WTC11 (cell line): Measurements from ENCODE around the gene CHSY3. TPM values are rescaled to one million over a fixed set of nuclear protein-coding genes. Genes with fewer than 3 reads are reported as not detected.

ENCODE experiments used
- ATAC-seq: fragments of 200-7000 bp; cut with Tn5 transposase; 2 replicates; pipeline ENCODE4 v1.10.0; 2021; ENCODE audit warnings: mild to moderate bottlenecking, moderate library complexity
- CTCF ChIA-PET: fragments of 300-600 bp; sonication (Branson Sonifier 250); formaldehyde crosslinking; loops from one replicate; lab custom pipeline; 2021; ENCODE audit warnings: antibody characterized with exemption; lab: Charles Lee
- POLR2A ChIA-PET: fragments of 350-600 bp; sonication (Branson Sonifier 250); formaldehyde crosslinking; loops from one replicate; lab custom pipeline; 2021; ENCODE audit warnings: antibody characterized with exemption; lab: Charles Lee
- DNase-seq: peaks from one replicate; pipeline ENCODE4 v3.0.0; 2021; ENCODE audit warnings: low spot score
- H3K27ac Mint-ChIP-seq: 2 replicates; pipeline ENCODE4 v1.8.0; 2021; ENCODE audit warnings: mixed read lengths
- H3K27me3 Mint-ChIP-seq: 2 replicates; pipeline ENCODE4 v1.8.0; 2021; ENCODE audit warnings: low read depth, mild to moderate bottlenecking, moderate library complexity, mixed read lengths
- H3K36me3 Mint-ChIP-seq: 2 replicates; pipeline ENCODE4 v1.8.0; 2021; ENCODE audit warnings: mixed read lengths
- H3K4me1 Mint-ChIP-seq: 2 replicates; pipeline ENCODE4 v1.8.0; 2022; ENCODE audit warnings: mixed read lengths
- H3K4me3 Mint-ChIP-seq: 2 replicates; pipeline ENCODE4 v1.8.0; 2021; ENCODE audit warnings: mild to moderate bottlenecking, moderate library complexity, mixed read lengths
- H3K9me3 Mint-ChIP-seq: 2 replicates; pipeline ENCODE4 v1.8.0; 2021; ENCODE audit warnings: mixed read lengths
- E2F1 ChIP-seq: sonication (generic); formaldehyde crosslinking; IDR thresholded peaks from 2 replicates; pipeline ENCODE4 v1.8.0; 2022; ENCODE audit warnings: mild to moderate bottlenecking, missing genetic modification reagents
- IRF2 ChIP-seq: sonication (generic); formaldehyde crosslinking; IDR thresholded peaks from 2 replicates; pipeline ENCODE4 v1.8.0; 2022; ENCODE audit warnings: low read depth, missing genetic modification reagents, borderline replicate concordance
- KAT7 ChIP-seq: sonication (generic); formaldehyde crosslinking; IDR thresholded peaks from 2 replicates; pipeline ENCODE4 v1.8.1; 2023; ENCODE audit warnings: missing genetic modification reagents, mild to moderate bottlenecking, borderline replicate concordance
- MAX ChIP-seq: sonication (generic); formaldehyde crosslinking; IDR thresholded peaks from 2 replicates; pipeline ENCODE4 v1.8.0; 2022; ENCODE audit warnings: mild to moderate bottlenecking, missing genetic modification reagents
- MXD4 ChIP-seq: fragments of 250-450 bp; sonication (Bioruptor Pico); IDR thresholded peaks from 2 replicates; pipeline ENCODE4 v1.8.0; 2021; ENCODE audit warnings: mild to moderate bottlenecking, moderate library complexity, borderline replicate concordance
- NFATC4 ChIP-seq: fragments of 250-450 bp; sonication (Bioruptor Pico); IDR thresholded peaks from 2 replicates; pipeline ENCODE4 v1.9.0; 2021; ENCODE audit warnings: mild to moderate bottlenecking
- NR2C2 ChIP-seq: sonication (generic); formaldehyde crosslinking; IDR thresholded peaks from 2 replicates; pipeline ENCODE4 v1.8.0; 2022; ENCODE audit warnings: mild to moderate bottlenecking, missing genetic modification reagents
- OVOL2 ChIP-seq: fragments of 250-450 bp; sonication (Bioruptor Pico); IDR thresholded peaks from 2 replicates; pipeline ENCODE4 v1.9.0; 2021; ENCODE audit warnings: mild to moderate bottlenecking, borderline replicate concordance
- RELA ChIP-seq: sonication (generic); formaldehyde crosslinking; IDR thresholded peaks from 2 replicates; pipeline ENCODE4 v1.8.1; 2022; ENCODE audit warnings: missing genetic modification reagents, mild to moderate bottlenecking, borderline replicate concordance
- SOX15 ChIP-seq: fragments of 250-450 bp; sonication (Bioruptor Pico); IDR thresholded peaks from 2 replicates; pipeline ENCODE4 v1.9.0; 2021; ENCODE audit warnings: mild to moderate bottlenecking
- TEAD1 ChIP-seq: sonication (generic); formaldehyde crosslinking; IDR thresholded peaks from 2 replicates; pipeline ENCODE4 v1.8.0; 2022; ENCODE audit warnings: mild to moderate bottlenecking, missing genetic modification reagents
- TP53 ChIP-seq: sonication (generic); formaldehyde crosslinking; IDR thresholded peaks from 2 replicates; pipeline ENCODE4 v1.8.1; 2023; ENCODE audit warnings: mild to moderate bottlenecking, missing genetic modification reagents
- USF2 ChIP-seq: sonication (generic); formaldehyde crosslinking; IDR thresholded peaks from 2 replicates; pipeline ENCODE4 v1.8.1; 2023; ENCODE audit warnings: mild to moderate bottlenecking, missing genetic modification reagents, moderate library complexity
- ZBTB21 ChIP-seq: sonication (generic); formaldehyde crosslinking; IDR thresholded peaks from 2 replicates; pipeline ENCODE4 v1.8.1; 2023; ENCODE audit warnings: mild to moderate bottlenecking, missing genetic modification reagents, borderline replicate concordance
- ZMAT4 ChIP-seq: fragments of 250-450 bp; sonication (Bioruptor Pico); IDR thresholded peaks from 2 replicates; pipeline ENCODE4 v1.9.0; 2021; ENCODE audit warnings: mild to moderate bottlenecking
- ZNF138 ChIP-seq: sonication (generic); formaldehyde crosslinking; conservative IDR thresholded peaks from 2 replicates; pipeline ENCODE4 v1.8.1; 2022; ENCODE audit warnings: mild to moderate bottlenecking, moderate library complexity, missing genetic modification reagents
- ZNF396 ChIP-seq: fragments of 250-450 bp; sonication (Bioruptor Pico); IDR thresholded peaks from 2 replicates; pipeline ENCODE4 v1.8.0; 2021; ENCODE audit warnings: mild to moderate bottlenecking, moderate library complexity, borderline replicate concordance
- ZNF532 ChIP-seq: fragments of 250-450 bp; sonication (Bioruptor Pico); IDR thresholded peaks from 2 replicates; pipeline ENCODE4 v1.9.0; 2021; ENCODE audit warnings: mild to moderate bottlenecking, borderline replicate concordance
- total RNA-seq: library from RNA; stranded (reverse); gene quantifications from 3 replicates; pipeline ENCODE4 v1.2.3, GENCODE V29; 2021
- TF ChIP-seq, protein P1 (sequence below): sonication (generic); formaldehyde crosslinking; IDR thresholded peaks from 2 replicates; pipeline ENCODE4 v1.8.0; 2023; ENCODE audit warnings: mild to moderate bottlenecking, missing genetic modification reagents
- TF ChIP-seq, protein P2 (sequence below): sonication (generic); formaldehyde crosslinking; IDR thresholded peaks from 2 replicates; pipeline ENCODE4 v1.8.1; 2022; ENCODE audit warnings: low read depth, mild to moderate bottlenecking, moderate library complexity, missing genetic modification reagents, borderline replicate concordance

The CHSY3 gene
- total RNA-seq, 1 experiment from 2014 or later = 0.98 TPM

DNA sequence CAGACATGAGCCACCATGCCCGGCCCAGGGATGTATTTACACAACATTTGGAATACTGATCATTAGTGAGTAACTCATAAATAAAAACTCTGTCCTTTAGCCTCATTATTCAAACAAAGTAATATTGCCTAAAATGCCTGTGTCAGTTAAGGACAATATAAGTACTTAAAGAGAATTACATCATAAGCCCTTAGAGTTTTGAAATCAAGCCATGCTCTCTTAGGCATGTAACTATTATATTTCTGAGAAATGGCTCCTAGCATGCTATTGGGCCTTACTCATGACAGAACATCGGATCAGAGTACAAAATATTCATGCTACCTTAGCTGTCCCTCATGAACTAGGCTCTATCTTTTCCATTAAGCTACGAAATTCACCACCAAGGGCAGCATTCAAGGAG, 309.3 kb downstream of the CHSY3 start:
- Mint-ChIP-seq H3K4me1 (no peaks in the 10 kb centered on the region), H3K4me3 (no peak overlapping the region), H3K36me3 (no peaks in the 10 kb centered on the region), H3K27ac (no peak overlapping the region), H3K27me3 (no peaks in the 10 kb centered on the region), H3K9me3 (no peaks in the 10 kb centered on the region)
- no peak for TF ChIP-seq ZBTB21
- TF ChIP-seq OVOL2 (CRISPR knock-in tag) = no peak
- TF ChIP-seq ZNF532 (CRISPR knock-in tag) = no peak
- TF ChIP-seq ZNF138 = no peak
- no peak for TF ChIP-seq MXD4 (CRISPR knock-in tag)
- TF ChIP-seq ZMAT4 = no peak
- no peak for TF ChIP-seq MAX
- no peak for TF ChIP-seq E2F1 (CRISPR knock-in tag)
- TF ChIP-seq USF2 (CRISPR knock-in tag) = no peak
- DNase-seq (no peak), ATAC-seq (no peak)
- ChIA-PET CTCF (no interaction called here), POLR2A (no interaction called here)

DNA sequence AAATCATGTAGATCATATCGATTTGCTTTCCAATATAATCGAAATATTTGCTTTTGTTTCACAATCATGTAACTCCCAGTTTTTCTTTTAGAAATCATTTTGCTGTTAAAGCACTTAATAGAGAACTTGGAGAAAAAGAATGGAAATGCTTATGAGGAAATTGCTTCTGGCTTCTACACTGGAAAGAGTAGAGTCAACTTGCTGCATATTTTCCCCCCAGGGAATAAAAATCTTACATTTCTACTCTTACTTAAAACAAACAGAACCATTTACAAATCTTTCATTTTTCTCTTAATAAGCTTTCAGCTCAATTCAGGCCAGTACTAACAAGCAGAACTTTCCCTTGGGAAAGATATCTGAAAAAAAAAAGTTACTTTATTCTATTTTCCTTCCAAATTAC, 312.0 kb downstream of the CHSY3 start:
- Mint-ChIP-seq H3K4me1 (no peaks in the 10 kb centered on the region), H3K4me3 (no peak overlapping the region), H3K27ac (no peak overlapping the region), H3K9me3 (no peaks in the 10 kb centered on the region), H3K27me3 (no peaks in the 10 kb centered on the region), H3K36me3 (no peaks in the 10 kb centered on the region)
- no peak for TF ChIP-seq NR2C2 (CRISPR knock-in tag)
- no peak for TF ChIP-seq TP53
- TF ChIP-seq NFATC4 = no peak
- TF ChIP-seq, protein P1, sequence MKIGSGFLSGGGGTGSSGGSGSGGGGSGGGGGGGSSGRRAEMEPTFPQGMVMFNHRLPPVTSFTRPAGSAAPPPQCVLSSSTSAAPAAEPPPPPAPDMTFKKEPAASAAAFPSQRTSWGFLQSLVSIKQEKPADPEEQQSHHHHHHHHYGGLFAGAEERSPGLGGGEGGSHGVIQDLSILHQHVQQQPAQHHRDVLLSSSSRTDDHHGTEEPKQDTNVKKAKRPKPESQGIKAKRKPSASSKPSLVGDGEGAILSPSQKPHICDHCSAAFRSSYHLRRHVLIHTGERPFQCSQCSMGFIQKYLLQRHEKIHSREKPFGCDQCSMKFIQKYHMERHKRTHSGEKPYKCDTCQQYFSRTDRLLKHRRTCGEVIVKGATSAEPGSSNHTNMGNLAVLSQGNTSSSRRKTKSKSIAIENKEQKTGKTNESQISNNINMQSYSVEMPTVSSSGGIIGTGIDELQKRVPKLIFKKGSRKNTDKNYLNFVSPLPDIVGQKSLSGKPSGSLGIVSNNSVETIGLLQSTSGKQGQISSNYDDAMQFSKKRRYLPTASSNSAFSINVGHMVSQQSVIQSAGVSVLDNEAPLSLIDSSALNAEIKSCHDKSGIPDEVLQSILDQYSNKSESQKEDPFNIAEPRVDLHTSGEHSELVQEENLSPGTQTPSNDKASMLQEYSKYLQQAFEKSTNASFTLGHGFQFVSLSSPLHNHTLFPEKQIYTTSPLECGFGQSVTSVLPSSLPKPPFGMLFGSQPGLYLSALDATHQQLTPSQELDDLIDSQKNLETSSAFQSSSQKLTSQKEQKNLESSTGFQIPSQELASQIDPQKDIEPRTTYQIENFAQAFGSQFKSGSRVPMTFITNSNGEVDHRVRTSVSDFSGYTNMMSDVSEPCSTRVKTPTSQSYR = no peak
- CTCF ChIA-PET = no interaction called here
- DNase-seq = no peak
- ATAC-seq = no peak
- POLR2A ChIA-PET = no interaction called here

- Mint-ChIP-seq H3K36me3 (peaks cover 10% of the 10 kb centered on the region), H3K4me3 (no peak overlapping the region), H3K9me3 (peaks cover 11% of the 10 kb centered on the region), H3K27ac (no peak overlapping the region), H3K27me3 (no peaks in the 10 kb centered on the region), H3K4me1 (peaks cover 12% of the 10 kb centered on the region)
- POLR2A ChIA-PET = no interaction called here
- ATAC-seq (no peak), DNase-seq (no peak)
- CTCF ChIA-PET = interaction anchor here (0.7 kb wide), 1 partner anchor 1592 kb away, joined by 4 read pairs; no protein-coding TSS in a partner anchor
- TF ChIP-seq SOX15 (CRISPR knock-in tag) (no peak), RELA (CRISPR knock-in tag) (no peak), ZNF396 (no peak), TEAD1 (CRISPR knock-in tag) (no peak), KAT7 (CRISPR knock-in tag) (no peak), ZMAT4 (no peak), IRF2 (CRISPR knock-in tag) (no peak), E2F1 (CRISPR knock-in tag) (no peak), NFATC4 (no peak)
- TF ChIP-seq, protein P2, sequence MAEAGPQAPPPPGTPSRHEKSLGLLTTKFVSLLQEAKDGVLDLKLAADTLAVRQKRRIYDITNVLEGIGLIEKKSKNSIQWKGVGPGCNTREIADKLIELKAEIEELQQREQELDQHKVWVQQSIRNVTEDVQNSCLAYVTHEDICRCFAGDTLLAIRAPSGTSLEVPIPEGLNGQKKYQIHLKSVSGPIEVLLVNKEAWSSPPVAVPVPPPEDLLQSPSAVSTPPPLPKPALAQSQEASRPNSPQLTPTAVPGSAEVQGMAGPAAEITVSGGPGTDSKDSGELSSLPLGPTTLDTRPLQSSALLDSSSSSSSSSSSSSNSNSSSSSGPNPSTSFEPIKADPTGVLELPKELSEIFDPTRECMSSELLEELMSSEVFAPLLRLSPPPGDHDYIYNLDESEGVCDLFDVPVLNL (CRISPR knock-in tag) = no peak
Observed at GRCh38 chr5:130222573-130222972, 318.3 kb downstream of the CHSY3 start.
